HTERT RPE-1 (cell line): ENCODE measurements around the gene DNAJC18.
"Not testable (repeated sequence)": the region's sequence is repeated elsewhere in the genome, so short reads cannot be mapped to it uniquely, and the experiment has no call there.

Source experiments
- in situ Hi-C: fragments of 300-500 bp; cut with MboI; formaldehyde crosslinking; loops from 4 replicates; pipeline ENCODE4 v1.14.3; 2020; ENCODE audit warnings: low sequenced_read_pairs

Gene DNAJC18

DNA sequence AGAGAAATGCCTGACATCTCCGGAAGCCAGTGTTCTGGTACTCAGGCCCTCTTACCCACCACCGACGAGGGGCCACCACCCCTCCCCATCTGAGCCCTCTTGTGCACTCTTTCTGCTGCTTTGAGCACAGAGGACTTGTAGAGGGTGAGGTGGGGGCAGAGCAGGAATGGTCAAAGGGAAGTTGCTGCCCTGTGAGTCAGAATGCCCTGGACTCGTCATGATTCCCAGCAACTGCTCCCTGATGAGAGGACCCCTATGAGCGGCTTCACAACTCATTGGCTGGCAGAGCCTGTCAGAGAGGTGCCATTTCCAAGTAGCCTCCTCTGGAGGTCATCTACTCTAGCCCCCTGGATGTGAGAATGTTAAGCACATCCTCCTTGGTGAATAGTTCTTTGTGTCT lies 22.4 kb upstream of the DNAJC18 start:
- in situ Hi-C loops = no loop called here

DNA sequence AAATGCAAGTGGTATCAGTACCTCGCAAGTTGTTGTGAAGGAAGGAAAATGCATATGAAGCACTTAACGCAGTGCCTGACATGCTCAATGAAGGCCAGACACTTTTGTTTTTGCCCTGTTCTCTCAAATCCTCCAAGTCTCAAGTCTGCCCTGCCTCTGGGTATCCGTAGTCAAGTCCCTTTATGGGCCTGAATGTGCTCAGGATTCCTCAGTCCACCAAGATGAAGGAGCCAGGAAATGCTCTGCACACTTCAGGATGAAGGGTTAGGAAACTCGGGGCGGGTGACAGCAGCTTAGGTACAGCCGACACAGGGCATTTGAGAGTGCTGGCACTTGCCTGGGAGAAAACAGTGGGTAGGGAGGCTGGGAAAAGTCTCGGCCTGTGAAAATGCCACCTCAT lies 21.9 kb upstream of the DNAJC18 start:
- in situ Hi-C loops = no loop called here

DNA sequence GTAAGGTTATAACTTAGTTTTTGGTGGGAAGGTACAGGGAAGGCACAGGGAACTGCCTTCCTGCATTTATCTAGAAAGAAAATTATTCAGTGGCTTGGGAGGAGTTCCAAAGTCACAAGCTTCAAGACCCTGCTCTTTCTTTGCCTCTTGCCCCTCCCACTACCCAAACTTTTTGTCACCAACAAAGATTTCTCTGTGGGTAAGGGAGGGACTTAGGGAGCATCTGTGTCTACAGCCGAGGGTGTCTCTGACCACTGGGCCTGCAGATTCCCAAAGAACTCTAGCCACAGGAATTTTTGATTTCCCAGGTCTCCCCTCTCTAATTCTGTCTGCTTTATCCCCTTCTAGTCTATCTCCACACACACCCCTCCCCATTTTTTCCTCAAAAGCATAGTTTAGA lies 21.1 kb upstream of the DNAJC18 start:
- in situ Hi-C loops = no loop called here

DNA sequence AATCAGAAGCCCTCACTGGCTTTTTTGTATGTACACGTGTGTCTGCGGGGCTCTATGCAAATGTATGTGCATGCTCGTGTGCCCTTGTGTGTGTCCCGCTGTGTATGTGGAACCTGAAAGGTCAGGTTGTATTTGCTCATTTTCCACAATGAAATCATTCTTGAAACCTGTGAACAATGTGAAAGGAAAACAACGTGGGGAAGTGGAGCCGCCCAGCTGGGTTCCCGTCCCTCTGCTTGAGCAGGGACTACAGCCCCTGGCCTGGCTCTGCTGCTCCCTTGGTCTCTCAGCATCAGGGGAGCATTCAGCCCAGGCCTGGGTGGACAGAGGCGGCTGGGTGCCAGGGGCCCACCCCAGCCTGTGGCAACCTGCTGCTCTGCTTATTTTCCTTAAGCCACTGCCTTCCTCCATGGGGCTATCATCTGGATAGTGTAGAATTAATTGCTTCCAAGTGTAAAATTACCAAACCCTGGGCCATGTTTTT lies 20.2 kb upstream of the DNAJC18 start:
- in situ Hi-C loops = no loop called here

DNA sequence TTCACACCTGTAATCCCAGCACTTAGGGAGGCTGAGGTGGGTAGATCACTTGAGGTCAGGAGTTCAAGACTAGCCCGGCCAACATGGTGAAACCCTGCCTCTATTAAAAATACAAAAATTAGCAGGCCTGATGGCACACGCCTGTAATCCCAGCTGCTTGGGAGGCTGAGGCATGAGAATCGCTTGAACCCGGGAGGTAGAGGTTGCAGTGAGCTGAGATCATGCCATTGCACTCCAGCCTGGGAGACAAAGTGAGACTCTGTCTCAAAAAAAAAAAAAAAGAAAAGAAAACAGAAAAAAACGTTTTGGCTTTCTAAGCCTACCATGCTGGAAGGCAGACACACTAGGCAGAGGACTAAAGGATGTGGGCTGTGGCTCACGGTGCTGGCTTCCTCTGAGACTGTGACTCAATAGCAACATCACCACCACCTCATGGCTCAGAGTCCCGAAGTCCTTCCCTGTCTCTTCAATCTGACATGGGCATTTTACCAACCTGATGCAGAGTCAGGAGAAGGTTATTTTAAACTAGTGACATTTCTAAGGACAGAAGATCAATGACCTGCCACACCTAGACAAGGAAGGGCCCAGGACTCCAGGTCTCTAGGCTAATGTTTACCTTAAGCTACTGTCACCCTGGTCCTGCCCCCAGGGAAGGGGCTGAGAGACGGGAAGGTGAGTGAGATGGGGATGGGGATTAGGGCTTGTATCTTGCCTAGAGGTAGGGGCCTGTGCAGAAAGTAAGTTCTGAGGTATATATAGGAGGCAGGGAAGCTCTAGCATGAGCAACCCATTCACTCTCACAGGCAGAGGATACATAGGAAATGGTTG lies 19.5 kb upstream of the DNAJC18 start:
- in situ Hi-C loops = no loop called here

DNA sequence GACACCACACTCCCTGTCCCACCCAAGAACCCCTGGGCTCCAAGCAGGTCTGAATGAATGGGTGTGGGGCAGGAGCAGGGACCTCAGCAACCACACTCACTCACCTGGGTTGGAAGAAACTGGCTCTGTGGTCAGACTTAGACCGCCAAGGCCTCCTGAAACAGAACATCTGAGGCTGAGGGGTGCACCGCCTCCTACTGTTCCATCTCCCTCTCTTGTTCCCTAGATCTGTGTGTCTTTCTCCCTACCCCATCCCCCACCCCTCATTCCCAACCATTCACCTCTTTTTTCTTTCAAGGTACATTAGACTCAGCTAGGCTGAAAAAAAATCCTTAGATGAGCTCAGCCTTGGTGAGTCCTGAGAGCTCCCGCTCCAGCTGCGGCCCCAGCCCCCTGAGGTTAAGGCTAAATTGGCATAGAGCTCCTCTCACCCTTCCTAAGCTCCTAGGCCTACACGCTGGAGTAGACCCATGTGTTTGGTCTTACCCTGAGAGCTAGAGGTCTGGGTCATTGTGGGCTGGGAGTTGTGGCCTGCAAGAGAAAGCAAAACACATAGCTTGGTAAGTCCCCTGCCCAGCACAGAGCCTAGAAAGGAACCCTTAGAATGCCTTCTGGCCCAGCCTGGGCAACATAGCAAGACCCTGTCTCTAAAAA lies 18.5 kb upstream of the DNAJC18 start:
- in situ Hi-C loops = no loop called here

DNA sequence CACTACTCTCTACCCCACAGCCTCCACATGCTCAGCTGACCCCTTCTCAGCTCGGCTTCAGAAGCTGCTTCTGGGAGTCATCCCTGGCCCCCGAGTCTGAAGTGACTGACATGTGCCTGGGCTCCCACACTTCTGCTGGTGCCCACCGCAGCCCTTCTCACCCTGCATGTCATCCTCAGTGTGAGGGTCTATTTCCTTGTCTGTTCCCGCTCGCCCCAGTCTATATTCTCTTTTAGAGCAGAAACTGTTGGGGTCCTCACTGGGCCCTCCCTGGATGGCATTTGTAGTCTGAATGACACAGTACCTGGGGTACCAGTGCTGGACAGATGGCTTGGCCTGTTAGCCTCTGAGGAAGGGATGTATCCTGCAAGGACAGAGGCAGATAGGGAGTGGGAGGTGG lies 17.9 kb upstream of the DNAJC18 start:
- in situ Hi-C loops = no loop called here

DNA sequence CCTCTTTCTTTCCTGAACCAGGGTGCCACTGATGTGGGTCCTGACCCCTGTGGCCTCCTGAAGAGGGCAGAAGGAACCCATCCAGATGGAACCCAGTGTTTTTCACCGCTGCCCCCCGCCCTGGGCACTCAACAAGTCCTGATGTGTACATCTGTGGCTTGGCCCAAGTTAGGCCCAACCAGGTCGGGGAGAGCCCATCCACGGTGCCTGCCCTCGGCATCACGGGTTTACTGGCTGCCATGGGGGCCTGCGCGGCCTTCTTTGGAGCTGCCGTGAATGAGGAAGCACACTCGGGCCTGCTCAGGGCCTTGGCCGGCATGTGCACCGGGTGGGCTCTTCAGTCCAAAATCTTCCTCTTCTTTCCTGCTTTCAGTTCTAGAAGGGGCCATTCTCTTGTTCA lies 17.5 kb upstream of the DNAJC18 start:
- in situ Hi-C loops = no loop called here

DNA sequence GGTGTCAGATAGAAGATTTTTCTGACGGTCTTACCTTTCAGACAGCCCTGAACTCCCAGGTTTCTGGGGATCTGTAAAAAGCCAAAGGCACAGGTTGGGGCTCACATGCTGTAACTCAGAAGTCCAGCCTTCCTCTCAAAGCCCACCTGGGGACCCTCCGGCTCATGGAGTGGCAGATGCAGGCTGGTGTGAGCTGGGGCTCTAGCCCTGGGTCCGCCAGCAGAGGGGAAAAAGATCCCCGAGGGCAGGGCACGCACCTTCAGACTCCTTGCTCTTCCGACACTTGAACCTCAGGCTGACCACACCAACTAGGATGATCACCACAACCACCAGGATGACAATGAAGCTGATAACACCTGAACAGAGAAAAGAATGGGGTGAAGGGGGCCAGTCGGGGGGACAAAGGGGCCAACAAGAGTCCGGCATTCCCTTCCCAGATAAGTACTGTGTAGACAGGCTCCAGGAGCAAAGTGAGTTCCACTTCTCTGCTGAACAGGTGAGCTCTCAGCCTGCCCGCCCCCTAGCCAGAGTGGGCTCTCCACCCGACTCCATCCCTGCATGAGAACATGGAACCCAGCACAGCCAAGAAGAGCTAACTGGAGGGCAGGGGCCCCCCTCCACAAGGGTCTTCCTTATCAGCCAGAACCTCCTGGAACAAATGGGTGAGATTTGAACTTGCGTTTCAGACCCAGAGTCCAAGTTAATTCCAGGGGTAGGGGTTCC lies 15.4 kb upstream of the DNAJC18 start:
- in situ Hi-C loops = no loop called here

DNA sequence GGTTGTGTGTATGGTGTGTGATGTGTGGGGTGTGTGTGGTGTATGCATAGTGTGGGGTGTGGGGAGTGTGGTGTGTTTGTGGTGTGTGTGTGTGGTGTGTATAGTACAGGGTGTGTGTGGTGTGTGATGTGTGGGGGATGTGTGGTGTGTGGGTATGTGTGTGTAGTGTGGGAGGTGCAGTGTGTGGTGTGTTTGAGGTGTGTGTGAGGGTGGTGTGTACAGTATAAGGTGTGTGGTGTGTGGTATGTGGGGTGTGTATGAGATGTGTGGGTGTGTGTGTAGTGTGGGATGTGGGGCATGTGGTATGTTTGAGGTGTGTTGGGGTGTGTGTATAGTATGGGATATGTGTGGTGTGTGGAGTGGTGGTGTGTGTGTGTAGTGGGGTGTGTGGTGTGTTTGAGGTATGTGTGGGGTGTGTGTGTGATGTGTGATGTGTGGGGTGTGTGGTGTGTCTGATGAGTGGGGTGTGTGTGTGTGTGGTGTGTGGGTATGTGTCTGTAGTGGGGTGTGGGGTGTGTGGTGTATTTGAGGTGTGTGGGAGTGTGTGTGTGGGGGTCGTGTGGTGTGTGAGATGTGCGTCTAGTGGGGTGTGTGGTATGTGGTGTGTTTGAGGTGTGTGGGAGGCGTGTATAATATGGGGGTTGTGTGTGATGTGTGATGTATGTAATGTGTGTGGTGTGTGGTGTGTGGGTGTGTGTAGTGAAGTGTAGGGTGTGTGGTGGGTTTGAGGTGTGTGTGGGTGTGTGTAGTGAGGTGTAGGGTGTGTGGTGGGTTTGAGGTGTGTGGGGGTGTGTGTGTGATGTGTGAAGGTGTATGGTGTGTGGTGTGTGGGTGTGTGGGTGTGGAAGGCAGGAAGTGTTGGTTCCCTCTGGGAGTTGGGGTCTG lies 14.6 kb upstream of the DNAJC18 start:
- in situ Hi-C loops = no loop called here

DNA sequence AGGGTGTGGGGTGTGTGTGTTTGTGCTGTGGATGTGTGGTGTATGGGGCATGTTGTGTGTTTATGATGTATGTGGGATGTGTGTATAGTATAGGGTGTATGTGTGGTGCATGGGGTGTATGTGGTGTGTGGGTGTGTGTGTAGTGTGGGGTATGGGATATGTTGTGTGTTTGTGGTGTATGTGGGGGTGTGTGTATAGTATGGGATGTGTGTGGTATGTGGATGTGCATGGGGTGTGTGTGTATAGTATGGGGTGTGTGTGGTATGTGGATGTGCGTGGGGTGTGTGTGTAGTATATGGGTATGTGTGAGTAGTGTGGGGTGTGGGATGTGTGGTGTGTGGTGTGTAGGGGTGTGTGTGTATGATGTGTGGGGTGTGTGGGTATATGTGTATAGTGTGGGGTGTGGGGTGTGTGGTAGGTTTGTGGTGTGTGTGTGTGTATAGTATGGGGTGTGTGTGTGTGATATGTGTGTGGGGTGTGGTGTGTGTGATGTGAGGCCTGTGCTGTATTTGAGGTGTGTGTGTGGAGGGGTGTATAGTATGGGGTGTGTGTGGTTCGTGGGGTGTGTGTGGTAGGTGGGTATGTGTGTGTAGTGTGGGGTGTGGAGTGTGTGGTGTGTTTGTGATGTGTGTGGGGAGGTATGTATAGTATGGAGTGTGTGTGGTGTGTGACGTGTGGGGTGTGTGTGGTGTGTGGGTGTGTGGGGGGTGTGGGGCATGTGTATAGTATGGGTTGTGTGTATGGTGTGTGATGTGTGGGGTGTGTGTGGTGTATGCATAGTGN lies 12.7 kb upstream of the DNAJC18 start:
- in situ Hi-C loops = no loop called here

DNA sequence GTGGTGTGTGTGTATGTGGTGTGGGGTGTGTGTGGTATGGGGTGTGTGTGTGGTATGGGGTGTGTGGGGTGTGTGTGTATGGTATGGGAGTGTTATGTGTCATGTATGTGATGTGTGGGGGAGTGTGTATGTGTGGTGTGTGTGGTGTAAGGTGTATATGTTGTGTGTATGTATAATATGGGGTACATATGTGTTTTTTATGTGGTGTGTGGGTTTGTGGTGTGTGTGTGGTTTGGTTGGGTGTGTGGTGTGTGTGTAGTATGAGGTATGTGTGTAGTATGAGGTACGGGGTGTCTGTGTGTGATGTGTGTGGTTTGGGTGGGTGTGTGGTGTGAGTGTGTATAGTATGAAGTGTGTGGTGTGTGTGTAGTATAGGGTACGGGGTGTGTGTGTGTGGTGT lies 11.9 kb upstream of the DNAJC18 start:
- in situ Hi-C loops = no loop called here

DNA sequence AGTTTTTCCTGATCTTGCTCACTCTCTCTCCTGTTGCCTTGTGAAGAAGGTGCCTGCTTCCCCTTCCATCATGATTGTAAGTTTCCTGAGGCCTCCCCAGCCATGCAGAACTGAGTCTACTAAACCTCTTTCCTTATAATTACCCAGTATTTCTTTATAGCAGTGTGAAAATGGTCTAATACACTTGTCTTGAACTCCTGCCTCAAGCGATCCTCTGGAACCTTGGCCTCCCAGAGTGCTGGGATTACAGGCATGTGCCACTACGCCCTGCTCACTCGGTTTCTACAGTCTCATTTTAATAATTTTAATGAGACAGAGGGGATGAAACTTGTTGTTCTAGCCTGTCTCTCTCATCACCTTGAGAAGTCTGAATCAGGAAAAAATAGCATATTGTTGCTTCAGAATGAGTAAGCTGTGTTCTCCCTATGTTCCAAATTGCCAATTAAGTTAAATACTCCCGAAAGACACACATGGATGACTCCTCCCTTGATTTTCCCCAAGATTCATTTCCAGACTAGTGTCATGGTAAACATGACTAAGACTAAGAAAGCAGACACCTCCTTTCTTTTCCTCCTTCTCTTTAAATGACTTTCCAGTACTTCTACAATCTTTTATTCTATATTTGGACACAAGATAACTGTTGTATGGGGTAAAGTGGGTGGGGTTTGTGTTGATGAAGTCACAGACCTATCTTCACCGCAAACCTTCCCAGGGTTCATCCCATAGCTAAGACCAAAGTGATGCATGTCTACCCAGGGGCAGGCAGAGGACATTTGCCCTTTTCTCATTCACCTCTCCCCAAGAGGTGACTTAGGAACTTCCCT lies 7.8 kb upstream of the DNAJC18 start:
- in situ Hi-C loops = no loop called here

DNA sequence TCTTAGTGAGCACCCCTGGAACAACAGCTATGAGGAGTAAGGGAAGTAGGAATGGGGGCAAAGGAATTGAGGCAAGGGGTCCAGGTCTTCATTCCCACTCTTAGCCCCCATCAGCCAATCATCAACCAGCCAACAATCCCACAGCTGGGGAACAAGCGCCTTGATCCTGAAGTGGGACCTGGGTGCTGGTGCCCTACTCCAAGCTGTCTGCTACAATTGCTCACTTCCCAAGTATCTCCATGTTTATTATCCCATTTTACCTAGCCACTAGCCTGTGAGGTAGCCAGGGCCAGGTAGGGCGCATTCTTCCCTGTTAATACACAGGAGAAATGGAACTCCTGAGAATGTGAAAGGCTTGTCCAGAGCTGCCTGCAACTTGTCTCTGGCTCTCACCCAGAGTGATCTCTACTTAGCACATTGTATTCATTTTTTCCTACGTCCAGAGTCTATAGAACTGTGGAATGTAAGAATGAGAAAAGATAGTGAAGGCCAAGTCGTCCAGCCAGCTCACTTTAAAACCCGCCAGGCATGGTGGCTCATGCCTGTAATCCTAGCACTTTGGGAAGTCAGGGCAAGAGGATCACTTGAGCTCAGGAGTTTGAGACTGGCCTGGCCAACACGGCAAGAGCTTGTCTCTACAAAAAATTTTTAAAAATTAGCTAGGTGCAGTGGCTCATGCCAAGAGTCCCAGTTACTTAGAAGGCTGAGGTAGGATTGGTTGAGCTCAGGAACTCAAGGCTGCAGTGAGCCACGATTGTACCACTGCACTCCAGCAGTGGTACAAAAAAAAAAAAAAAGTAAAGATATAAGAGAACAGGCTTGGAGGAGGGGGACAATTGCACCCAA lies 6.2 kb upstream of the DNAJC18 start:
- in situ Hi-C loops = no loop called here

DNA sequence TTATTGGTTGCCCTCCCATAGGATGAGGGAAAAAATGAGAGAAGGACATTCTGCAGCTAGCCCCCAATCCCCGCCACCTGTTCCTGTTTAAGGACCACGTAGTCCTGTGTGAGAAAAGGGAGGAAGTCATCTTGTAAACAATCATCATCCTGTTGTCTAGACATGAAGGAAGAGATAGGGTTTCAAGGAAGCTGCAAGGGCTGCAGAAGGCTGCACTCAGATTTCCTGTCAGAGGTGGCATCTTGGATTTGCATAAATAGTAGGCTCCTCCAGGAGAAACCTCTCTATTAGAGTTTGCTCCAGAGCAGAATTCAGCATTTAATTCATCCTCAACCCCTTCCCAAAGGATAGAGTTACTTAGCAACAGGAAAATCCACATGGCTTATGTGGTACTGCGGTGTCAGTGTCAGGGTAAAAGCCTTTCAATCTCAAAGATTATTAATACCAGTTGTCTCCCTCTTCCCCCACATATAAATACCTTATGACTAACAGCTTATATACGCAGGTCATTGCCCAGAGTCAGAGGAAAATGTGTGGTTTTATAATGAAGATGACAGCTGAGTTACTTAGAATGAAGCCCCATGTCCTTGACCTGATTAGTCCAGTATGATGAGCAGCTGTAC lies 4.6 kb upstream of the DNAJC18 start:
- in situ Hi-C loops = no loop called here

DNA sequence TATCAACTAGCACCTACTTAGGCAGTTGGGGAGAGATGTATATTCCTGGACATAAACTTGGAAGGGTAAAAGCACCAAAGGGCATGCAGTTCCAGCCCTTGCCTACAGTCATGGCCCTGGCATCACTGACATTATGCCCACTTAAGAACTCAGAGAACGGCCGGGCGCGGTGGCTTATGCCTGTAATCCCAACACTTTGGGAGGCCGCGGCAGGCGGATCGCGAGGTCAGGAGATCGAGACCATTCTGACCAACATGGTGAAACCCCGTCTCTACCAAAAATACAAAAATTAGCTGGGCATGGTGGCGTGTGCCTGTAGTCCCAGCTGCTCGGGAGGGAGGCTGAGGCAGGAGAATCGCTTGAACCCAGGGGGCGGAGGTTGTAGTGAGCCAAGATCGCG lies 1.1 kb upstream of the DNAJC18 start:
- in situ Hi-C loops = not testable (repeated sequence)

DNA sequence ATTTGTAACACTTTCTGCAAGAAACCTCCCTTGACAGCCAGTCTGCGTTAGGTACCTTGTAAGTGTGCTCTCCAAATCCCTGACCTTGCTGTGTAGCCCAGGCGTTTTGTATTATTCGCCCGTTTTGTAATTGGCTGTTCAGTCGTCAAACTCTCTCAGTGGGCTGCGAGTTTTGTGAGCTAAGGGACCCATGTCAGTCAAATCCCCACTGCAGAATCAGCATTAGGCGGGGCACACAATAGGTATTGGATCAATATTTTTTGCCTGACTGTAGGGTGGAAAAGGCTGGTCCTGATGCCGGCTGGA lies 665 bp downstream of the DNAJC18 start:
- in situ Hi-C loops = no loop called here

DNA sequence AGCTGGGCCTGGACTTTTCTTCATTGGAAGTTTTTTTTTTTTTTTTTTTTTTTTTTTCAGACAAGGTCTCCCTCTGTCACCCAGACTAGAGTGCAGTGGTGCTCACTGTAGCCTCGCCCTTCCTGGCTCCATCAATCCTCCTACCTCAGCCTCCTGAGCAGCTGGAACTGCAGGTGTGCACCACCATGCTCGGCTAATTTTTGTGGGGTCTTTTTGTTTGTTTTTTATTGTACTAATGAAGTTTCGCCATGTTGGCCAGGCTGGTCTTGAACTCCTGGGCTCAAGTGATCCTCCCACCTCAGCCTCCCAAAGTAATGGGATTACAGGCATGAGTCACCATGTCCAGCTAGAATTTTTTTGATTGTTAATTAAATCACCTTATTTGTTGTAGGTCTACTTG lies 3.6 kb downstream of the DNAJC18 start:
- in situ Hi-C loops = no loop called here
